Mucosa of rectum (tissue), 2 donors: ENCODE data around the gene COL15A1.

Source experiments
- H3K27ac ChIP-seq, 2 donors: one replicate each; pipeline ENCODE4 v1.7.0; 2013; ENCODE audit warnings: inconsistent platforms in 2 of 2, low read depth in 2 of 2, low read length in 2 of 2
- H3K27me3 ChIP-seq, 2 donors: one replicate each; pipeline ENCODE4 v1.7.0; 2013; ENCODE audit warnings: low read length in 2 of 2; ENCODE audit not compliant: control insufficient read depth in 2 of 2, insufficient read depth in 2 of 2
- H3K36me3 ChIP-seq, 2 donors: one replicate each; pipeline ENCODE4 v1.7.0; 2013; ENCODE audit warnings: low read length in 2 of 2; ENCODE audit not compliant: control insufficient read depth in 2 of 2, insufficient read depth in 2 of 2
- H3K4me1 ChIP-seq, 2 donors: one replicate each; pipeline ENCODE4 v1.7.0; 2013; ENCODE audit warnings: low read length in 2 of 2, mild to moderate bottlenecking in 1 of 2; ENCODE audit not compliant: control insufficient read depth in 2 of 2, insufficient read depth in 2 of 2
- H3K4me3 ChIP-seq, 2 donors: one replicate each; pipeline ENCODE4 v1.7.0; 2013; ENCODE audit warnings: low read length in 2 of 2
- H3K9ac ChIP-seq, 2 donors: one replicate each; pipeline ENCODE4 v1.7.0; 2013; ENCODE audit warnings: low read length in 2 of 2, low read depth in 1 of 2, mild to moderate bottlenecking in 1 of 2
- H3K9me3 ChIP-seq, 2 donors: one replicate each; pipeline ENCODE4 v1.7.0; 2013; ENCODE audit warnings: low read length in 2 of 2; ENCODE audit not compliant: control insufficient read depth in 2 of 2
- donor health status: healthy.
- donor health status: Normal muscosa, but diverticular disease.

The COL15A1 gene

DNA sequence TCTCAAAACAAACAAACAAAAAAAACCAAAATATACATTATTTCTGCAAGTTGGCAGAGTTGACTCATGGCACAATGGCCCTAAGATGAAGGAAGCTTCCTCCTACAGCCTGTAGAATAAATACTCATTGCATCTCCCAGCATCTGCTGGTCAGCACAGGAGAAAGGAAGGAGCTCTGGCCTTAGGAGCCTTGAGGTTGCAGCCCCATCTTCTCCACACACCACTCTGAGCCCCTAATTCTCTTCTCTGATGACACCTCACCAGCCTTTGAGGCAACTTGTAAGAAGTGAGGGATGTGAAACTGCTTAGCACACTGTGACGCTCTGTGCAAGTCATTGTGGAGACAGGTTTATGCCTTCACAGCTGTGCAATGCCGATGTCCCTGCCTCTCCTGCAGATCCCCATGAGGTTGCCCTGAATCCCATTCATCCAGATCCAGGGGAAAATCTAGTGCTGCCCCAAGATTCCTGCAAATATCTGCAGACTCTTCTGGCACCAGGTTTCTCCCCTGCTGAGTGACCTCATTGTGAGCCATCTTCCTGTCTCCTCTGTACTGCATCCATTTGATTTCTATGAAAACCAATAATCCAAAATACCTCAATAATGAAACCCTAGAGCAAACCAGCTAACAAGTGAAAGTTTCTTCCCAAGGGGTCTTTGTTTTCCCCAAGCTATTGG, 95.9 kb downstream of the COL15A1 start:
- Histone ChIP-seq H3K9ac (no peak overlapping the region), H3K36me3 (no peaks in the 10 kb centered on the region), H3K9me3 (no peaks in the 10 kb centered on the region), H3K27ac (no peak overlapping the region), H3K4me1 (no peaks in the 10 kb centered on the region), H3K27me3 (no peaks in the 10 kb centered on the region), H3K4me3 (no peak overlapping the region)

DNA sequence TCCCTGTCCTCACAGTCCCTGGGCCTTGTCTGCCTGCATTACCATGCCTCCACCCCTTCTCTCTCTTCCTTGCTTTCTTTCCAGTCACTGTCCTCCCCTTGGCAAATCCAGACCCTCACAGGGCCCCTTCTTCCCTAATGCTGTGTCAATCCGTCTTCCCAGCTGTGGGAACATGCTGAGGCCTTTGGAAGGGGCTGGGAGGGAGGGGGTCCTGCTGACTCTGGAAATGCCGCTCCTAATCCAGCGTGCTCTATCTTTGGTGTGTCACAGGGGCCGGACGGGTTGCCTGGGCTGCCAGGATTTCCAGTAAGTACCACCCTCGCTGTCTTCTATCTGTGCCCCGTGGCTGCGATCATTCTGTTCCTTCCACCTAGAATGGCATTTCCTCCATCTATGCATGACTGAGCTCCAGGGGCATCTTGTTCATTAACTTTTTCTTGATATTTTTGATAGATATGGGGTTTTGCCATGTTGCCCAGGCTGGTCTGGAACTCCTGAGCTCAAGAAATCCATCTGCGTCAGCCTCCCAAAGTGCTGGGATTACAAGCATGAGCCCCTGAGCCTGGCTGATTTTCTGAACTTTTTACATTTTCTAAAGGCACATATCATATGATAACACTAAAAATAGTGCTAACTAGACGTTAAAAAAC, 96.7 kb downstream of the COL15A1 start:
- H3K4me1 ChIP-seq: no peaks in the 10 kb centered on the region
- no peak overlapping the region for H3K27ac ChIP-seq
- no peak overlapping the region for H3K9ac ChIP-seq
- no peaks in the 10 kb centered on the region for H3K9me3 ChIP-seq
- no peaks in the 10 kb centered on the region for H3K27me3 ChIP-seq
- H3K4me3 ChIP-seq: no peak overlapping the region
- no peaks in the 10 kb centered on the region for H3K36me3 ChIP-seq

DNA sequence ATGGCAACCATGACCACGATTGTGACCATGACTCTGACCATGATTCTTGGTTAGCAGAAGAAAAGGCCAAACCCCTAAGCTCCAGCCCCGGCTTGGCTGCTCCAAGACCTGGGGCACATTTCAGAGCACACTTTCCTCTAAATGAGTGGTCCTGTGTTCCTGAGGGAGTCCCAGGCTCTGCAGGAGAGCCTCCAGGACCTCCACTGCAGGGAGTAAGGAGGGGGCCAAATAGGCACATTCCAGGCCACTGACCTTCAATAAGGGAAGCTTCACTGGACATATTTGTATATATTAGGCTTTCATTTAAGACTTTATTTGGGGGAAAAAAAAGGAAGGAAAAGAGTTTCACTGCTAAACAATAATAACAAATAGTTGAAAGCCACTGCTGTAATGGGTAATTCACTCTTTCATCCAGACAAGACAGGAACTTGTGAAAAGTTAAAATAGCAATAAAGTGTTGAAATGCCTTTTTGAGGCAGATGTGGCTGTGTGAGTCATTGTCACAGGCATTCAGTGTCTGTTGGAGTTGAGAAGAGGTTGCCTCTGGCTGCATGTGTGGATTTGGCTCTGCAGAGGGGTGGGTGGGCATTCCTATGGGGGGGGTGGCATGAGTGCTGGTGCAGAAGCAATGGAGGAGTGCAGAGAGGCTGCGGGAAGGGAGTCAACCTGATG, 97.3 kb downstream of the COL15A1 start:
- Histone ChIP-seq H3K4me1 (no peaks in the 10 kb centered on the region), H3K36me3 (no peaks in the 10 kb centered on the region), H3K4me3 (no peak overlapping the region), H3K27ac (no peak overlapping the region), H3K27me3 (no peaks in the 10 kb centered on the region), H3K9ac (no peak overlapping the region), H3K9me3 (no peaks in the 10 kb centered on the region)

DNA sequence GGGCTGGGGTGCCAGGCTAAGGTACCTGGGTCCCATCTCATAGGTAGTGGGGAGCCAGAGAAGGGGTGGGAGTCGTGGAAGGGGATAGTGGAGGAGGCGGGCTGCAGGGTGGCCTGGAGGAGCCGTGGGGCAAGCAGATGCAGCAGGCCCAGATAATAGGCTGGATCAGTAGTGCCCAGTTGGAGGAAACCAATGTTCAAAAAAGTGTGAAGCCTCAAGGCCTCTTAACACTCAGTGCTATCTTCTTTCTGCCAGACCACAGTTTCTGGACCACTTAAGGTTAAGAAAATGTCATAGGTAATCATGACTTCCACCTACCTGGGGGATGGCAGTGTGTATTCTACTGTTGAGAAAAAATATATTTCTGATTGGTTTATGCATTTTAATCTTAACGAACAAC, 97.9 kb downstream of the COL15A1 start:
- no peak overlapping the region for H3K27ac ChIP-seq
- no peaks in the 10 kb centered on the region for H3K4me1 ChIP-seq
- no peaks in the 10 kb centered on the region for H3K36me3 ChIP-seq
- H3K9ac ChIP-seq: no peak overlapping the region
- no peaks in the 10 kb centered on the region for H3K27me3 ChIP-seq
- no peak overlapping the region for H3K4me3 ChIP-seq
- no peaks in the 10 kb centered on the region for H3K9me3 ChIP-seq

DNA sequence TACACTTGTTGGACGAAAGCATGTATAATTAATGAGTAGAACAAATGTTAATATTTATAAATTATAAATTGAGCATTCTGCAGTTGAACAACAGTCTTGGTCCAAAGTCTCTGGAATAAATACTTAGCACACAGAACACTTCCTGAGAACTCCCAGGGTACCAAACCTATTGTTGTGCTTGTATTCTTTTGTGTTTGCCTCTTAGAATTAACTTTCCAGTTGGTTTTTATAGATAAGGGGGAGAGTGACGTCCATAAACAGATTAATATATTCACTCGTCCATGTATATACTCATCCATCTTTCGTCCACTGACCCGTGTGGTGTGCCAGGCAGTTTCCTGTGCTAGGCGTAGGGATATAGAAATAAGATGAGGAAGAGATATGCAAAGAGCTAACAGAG, 98.9 kb downstream of the COL15A1 start:
- Histone ChIP-seq H3K27me3 (no peaks in the 10 kb centered on the region), H3K4me3 (no peak overlapping the region), H3K9ac (no peak overlapping the region), H3K4me1 (no peaks in the 10 kb centered on the region), H3K9me3 (no peaks in the 10 kb centered on the region), H3K27ac (no peak overlapping the region), H3K36me3 (no peaks in the 10 kb centered on the region)

DNA sequence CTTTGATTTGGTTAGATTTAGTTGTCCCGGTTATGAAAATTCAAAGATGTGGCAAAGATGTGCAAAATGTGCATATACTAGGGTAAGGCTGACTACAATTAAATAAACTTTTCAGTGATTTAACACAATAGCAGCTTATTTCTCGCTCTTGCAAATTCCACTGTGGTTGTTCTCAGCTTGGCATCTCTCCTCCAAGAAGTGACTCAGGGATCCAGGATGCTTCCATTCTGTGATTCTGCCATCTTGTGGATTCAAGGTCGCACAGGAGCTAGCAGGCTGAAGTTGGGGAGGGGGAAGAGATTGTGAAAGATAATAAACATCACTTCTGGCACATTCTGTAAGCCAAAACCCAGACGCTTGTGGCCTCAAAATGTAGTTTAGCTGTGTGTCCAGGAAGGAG, 101.1 kb downstream of the COL15A1 start:
- H3K9me3 ChIP-seq: no peaks in the 10 kb centered on the region
- no peak overlapping the region for H3K27ac ChIP-seq
- H3K9ac ChIP-seq: no peak overlapping the region
- H3K4me3 ChIP-seq: no peak overlapping the region
- no peaks in the 10 kb centered on the region for H3K4me1 ChIP-seq
- H3K27me3 ChIP-seq: no peaks in the 10 kb centered on the region
- H3K36me3 ChIP-seq: no peaks in the 10 kb centered on the region

DNA sequence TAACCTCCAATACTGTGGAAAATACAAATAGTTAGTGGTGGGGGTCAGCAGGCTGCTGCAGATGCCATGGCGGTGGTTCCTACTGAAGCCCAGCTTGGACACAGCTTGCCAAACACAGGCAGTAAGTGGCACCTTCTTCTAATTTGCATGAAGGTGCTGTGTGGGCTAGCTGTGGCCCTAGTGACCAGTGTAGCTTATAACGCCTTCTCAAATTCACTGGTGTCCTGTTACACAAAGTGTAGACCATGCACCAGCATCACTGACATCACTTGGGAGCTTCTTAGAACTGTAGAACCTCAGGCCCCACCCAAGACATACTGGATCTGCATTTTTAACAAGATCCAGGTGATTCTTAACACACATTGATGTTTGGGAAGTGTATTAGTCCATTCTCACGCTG, 102.4 kb downstream of the COL15A1 start:
- no peaks in the 10 kb centered on the region for H3K4me1 ChIP-seq
- H3K9ac ChIP-seq: no peak overlapping the region
- H3K27me3 ChIP-seq: no peaks in the 10 kb centered on the region
- no peak overlapping the region for H3K27ac ChIP-seq
- H3K9me3 ChIP-seq: no peaks in the 10 kb centered on the region
- H3K4me3 ChIP-seq: no peak overlapping the region
- H3K36me3 ChIP-seq: no peaks in the 10 kb centered on the region

DNA sequence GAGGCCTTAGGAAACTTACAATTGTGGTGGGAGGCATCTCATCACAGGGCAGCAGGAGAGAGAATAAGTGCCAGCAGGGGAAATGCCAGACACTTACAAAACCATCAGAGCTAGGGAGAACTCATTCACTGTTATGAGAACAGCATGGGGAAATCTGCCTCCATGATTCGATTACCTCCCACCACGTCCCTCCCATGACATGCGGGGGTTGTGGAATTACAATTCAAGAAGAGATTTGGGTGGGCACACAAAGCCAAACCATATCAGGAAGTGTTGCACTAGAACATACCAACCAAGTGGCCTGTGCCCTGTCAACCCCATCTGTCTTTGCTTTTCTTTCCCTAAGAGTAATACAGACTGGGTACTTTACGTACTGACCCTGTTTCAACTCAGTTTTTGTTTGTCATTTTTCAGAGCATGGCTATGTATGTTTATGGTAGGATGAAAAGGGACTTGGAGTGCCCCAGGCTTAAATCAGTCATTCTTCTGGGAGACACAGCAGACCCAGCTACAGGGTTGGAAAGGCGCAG, 102.9 kb downstream of the COL15A1 start:
- Histone ChIP-seq H3K27ac (no peak overlapping the region), H3K27me3 (no peaks in the 10 kb centered on the region), H3K4me3 (no peak overlapping the region), H3K36me3 (no peaks in the 10 kb centered on the region), H3K9ac (no peak overlapping the region), H3K9me3 (no peaks in the 10 kb centered on the region), H3K4me1 (no peaks in the 10 kb centered on the region)

DNA sequence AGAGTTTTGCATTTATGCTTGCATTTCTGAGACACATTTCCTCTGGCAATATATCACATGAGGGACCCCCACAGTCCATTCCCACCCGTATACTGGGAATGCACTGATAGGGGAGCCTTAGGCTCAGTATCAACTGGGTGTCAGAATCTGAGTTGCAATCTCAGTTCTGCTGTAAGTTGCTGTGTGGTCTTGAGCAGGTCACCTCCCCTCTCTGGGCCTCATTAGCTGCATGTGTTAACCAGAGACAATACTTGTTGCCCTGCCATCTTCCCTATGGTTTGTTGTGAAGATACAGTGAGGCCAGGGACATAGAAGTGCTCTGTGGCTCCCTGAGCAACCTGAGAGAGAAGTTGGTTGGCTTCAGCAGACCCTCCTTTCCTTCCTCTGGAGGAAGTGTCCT, 105.5 kb downstream of the COL15A1 start:
- no peaks in the 10 kb centered on the region for H3K4me1 ChIP-seq
- no peaks in the 10 kb centered on the region for H3K27me3 ChIP-seq
- H3K9ac ChIP-seq: no peak overlapping the region
- no peaks in the 10 kb centered on the region for H3K36me3 ChIP-seq
- no peak overlapping the region for H3K27ac ChIP-seq
- no peak overlapping the region for H3K4me3 ChIP-seq
- no peaks in the 10 kb centered on the region for H3K9me3 ChIP-seq

DNA sequence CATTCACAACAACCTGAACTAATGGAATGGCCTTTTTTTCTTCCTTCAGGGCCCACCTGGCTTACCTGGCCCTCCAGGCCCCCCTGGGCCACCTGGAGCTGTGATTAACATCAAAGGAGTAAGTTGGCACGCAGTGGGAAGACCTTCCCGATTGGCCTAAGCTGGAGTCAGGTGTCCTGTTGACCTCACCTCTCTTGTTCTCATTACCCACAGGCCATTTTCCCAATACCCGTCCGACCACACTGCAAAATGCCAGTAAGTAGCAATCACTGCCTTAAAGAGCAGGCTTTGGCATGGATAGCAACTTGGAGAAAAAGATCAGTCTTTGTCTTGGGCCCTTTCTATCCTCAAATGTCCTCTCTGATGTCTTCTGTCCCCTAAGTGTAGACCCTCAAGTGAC, 105.9 kb downstream of the COL15A1 start:
- Histone ChIP-seq H3K27me3 (no peaks in the 10 kb centered on the region), H3K9me3 (no peaks in the 10 kb centered on the region), H3K36me3 (no peaks in the 10 kb centered on the region), H3K4me3 (no peak overlapping the region), H3K27ac (no peak overlapping the region), H3K9ac (no peak overlapping the region), H3K4me1 (no peaks in the 10 kb centered on the region)
